ENCODE results near the gene AKAP3. TPM values are rescaled to one million over a fixed set of nuclear protein-coding genes. Genes with fewer than 3 reads are reported as not detected.

AKAP3 gene
- total RNA-seq, 1 experiment from 2014 or later: 1.6 TPM

- POLR2A ChIA-PET: no interaction called here
- TF ChIP-seq, protein P1, sequence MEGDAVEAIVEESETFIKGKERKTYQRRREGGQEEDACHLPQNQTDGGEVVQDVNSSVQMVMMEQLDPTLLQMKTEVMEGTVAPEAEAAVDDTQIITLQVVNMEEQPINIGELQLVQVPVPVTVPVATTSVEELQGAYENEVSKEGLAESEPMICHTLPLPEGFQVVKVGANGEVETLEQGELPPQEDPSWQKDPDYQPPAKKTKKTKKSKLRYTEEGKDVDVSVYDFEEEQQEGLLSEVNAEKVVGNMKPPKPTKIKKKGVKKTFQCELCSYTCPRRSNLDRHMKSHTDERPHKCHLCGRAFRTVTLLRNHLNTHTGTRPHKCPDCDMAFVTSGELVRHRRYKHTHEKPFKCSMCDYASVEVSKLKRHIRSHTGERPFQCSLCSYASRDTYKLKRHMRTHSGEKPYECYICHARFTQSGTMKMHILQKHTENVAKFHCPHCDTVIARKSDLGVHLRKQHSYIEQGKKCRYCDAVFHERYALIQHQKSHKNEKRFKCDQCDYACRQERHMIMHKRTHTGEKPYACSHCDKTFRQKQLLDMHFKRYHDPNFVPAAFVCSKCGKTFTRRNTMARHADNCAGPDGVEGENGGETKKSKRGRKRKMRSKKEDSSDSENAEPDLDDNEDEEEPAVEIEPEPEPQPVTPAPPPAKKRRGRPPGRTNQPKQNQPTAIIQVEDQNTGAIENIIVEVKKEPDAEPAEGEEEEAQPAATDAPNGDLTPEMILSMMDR (IDR thresholded peaks at IDR 0.05; ENCODE audit: insufficient read depth in 1 of 2, low read depth in 1 of 2, low read length in 1 of 2, severe bottlenecking in 1 of 2, unreplicated experiment in 1 of 2): no peak
- no peaks in the 10 kb centered on the region for H3K9me3 ChIP-seq
- no peaks in the 10 kb centered on the region for H3K27me3 ChIP-seq (replicated peaks; ENCODE audit: control insufficient read depth, insufficient read depth, low read length)
- Mint-ChIP-seq H3K36me3 (ENCODE audit: insufficient read depth, unreplicated experiment) (peaks cover 38% of the 10 kb centered on the region), H3K4me3 (ENCODE audit: unreplicated experiment) (no peak overlapping the region), H3K4me1 (ENCODE audit: low read depth, unreplicated experiment) (peaks cover 11% of the 10 kb centered on the region), H3K27ac (ENCODE audit: unreplicated experiment) (no peak overlapping the region), H3K9me3 (ENCODE audit: unreplicated experiment) (no peaks in the 10 kb centered on the region), H3K27me3 (ENCODE audit: insufficient read depth, unreplicated experiment) (no peaks in the 10 kb centered on the region)
- CTCF ChIA-PET: no interaction called here
- no peak overlapping the region for H3K4me3 ChIP-seq (ENCODE audit: low read depth, low read length)
- no TSS peak for BruUV-seq (replicated peaks)
- intact Hi-C loops (cut with micrococcal nuclease; ENCODE audit: unreplicated experiment): no loop called here
- no peaks in the 10 kb centered on the region for H3K4me1 ChIP-seq
- peaks cover 1% of the 10 kb centered on the region; the same call in 1 of the 2 replicates for H3K36me3 ChIP-seq (ENCODE audit: control insufficient read depth, insufficient read depth, low read length)
- no peak for DNase-seq
These were observed 32.9 kb upstream of the AKAP3 start for GRCh38 chr12:4681732-4682131.

GRCh38 chr12:4679711-4680110 is 30.9 kb upstream of the AKAP3 start:
- no TSS peak for BruUV-seq (replicated peaks)
- H3K36me3 ChIP-seq (ENCODE audit: control insufficient read depth, insufficient read depth, low read length): no peaks in the 10 kb centered on the region
- TF ChIP-seq, protein P1 (IDR thresholded peaks at IDR 0.05; ENCODE audit: insufficient read depth in 1 of 2, low read depth in 1 of 2, low read length in 1 of 2, severe bottlenecking in 1 of 2, unreplicated experiment in 1 of 2): no peak
- no peaks in the 10 kb centered on the region for H3K27me3 ChIP-seq (replicated peaks; ENCODE audit: control insufficient read depth, insufficient read depth, low read length)
- no peaks in the 10 kb centered on the region for H3K9me3 ChIP-seq
- H3K4me3 ChIP-seq (ENCODE audit: low read depth, low read length): no peak overlapping the region
- Mint-ChIP-seq H3K36me3 (ENCODE audit: insufficient read depth, unreplicated experiment) (peaks cover 21% of the 10 kb centered on the region), H3K9me3 (ENCODE audit: unreplicated experiment) (no peaks in the 10 kb centered on the region), H3K27me3 (ENCODE audit: insufficient read depth, unreplicated experiment) (no peaks in the 10 kb centered on the region), H3K4me1 (ENCODE audit: low read depth, unreplicated experiment) (peaks cover 11% of the 10 kb centered on the region), H3K27ac (ENCODE audit: unreplicated experiment) (no peak overlapping the region), H3K4me3 (ENCODE audit: unreplicated experiment) (no peak overlapping the region)
- no peak for DNase-seq
- POLR2A ChIA-PET: no interaction called here
- no peaks in the 10 kb centered on the region for H3K4me1 ChIP-seq
- intact Hi-C loops (cut with micrococcal nuclease; ENCODE audit: unreplicated experiment): no loop called here
- CTCF ChIA-PET: no interaction called here

DNA sequence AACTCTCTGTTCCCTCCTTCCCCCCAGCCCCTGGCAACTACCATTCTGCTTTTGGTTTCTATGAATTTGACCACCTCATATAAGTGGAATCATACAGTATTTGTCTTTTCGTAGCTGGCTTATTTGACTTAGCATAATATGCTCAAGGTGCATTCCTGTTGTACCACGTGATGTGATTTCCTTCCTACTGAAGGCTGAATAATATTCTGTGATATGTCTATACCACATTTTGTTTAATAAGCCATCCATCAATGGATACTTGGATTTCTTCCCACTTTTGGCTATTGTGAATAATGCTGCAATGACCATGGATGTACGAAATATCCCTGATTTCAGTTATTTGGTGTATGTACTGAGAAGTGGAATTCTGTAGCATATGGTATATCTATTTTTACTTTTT is 16.4 kb upstream of the AKAP3 start:
- Histone ChIP-seq H3K9me3 (no peaks in the 10 kb centered on the region; the same call in 1 of the 2 replicates), H3K27me3 (replicated peaks; ENCODE audit: control insufficient read depth, insufficient read depth, low read length) (no peaks in the 10 kb centered on the region), H3K36me3 (ENCODE audit: control insufficient read depth, insufficient read depth, low read length) (peaks cover 7% of the 10 kb centered on the region; the same call in 1 of the 2 replicates), H3K4me3 (ENCODE audit: low read depth, low read length) (no peak overlapping the region), H3K4me1 (no peaks in the 10 kb centered on the region)
- Mint-ChIP-seq H3K4me1 (ENCODE audit: low read depth, unreplicated experiment) (no peaks in the 10 kb centered on the region), H3K27ac (ENCODE audit: unreplicated experiment) (no peak overlapping the region), H3K9me3 (ENCODE audit: unreplicated experiment) (peaks cover 11% of the 10 kb centered on the region), H3K27me3 (ENCODE audit: insufficient read depth, unreplicated experiment) (no peaks in the 10 kb centered on the region), H3K4me3 (ENCODE audit: unreplicated experiment) (no peak overlapping the region), H3K36me3 (ENCODE audit: insufficient read depth, unreplicated experiment) (peaks cover 51% of the 10 kb centered on the region)
- intact Hi-C loops (cut with micrococcal nuclease; ENCODE audit: unreplicated experiment): no loop called here
- BruUV-seq (replicated peaks): no TSS peak
- ChIA-PET CTCF (no interaction called here), POLR2A (no interaction called here)
- no peak for DNase-seq
- TF ChIP-seq, protein P1 (IDR thresholded peaks at IDR 0.05; ENCODE audit: insufficient read depth in 1 of 2, low read depth in 1 of 2, low read length in 1 of 2, severe bottlenecking in 1 of 2, unreplicated experiment in 1 of 2): no peak
